HG03064 (cell line): ENCODE results near the gene GPER1.
A peak's percentile ranks its signal among the peaks of the same experiment; 100 is the strongest.

Source experiments
- ATAC-seq: cut with Tn5 transposase; IDR thresholded peaks from one replicate; pipeline ENCODE4 v1.9.1; 2021; ENCODE audit warnings: low read depth; ENCODE audit not compliant: unreplicated experiment

Gene GPER1

GRCh38 chr7:1053816-1054370, 34.0 kb upstream of the GPER1 start:
- ATAC-seq, result no peak

DNA sequence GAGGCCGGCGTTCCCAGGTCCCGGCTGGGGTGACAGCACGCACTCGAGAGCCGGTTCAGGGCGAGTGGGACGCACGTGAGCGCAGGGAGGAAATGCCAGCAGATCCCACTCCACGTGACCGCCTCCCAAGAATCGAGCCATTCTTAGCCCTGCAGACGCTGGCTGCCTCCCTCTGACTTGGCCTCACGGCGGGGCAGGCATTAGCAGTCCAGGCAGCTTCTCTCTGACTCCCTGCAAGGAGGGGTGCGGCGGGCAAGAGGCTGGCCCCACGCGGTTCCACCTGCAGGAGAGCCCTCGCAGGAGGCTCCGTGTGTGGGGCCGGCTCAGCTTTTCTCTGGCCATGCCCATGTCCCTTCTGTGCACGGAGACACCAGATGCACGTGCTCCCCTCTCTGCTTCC, 33.5 kb upstream of the GPER1 start:
- ATAC-seq, result no peak

- ATAC-seq, result no peak
These were observed 33.0 kb upstream of the GPER1 start for GRCh38 chr7:1054861-1055450.

- ATAC-seq, result no peak
These were observed 32.4 kb upstream of the GPER1 start for GRCh38 chr7:1055491-1055955.

- ATAC-seq, result no peak
These were observed 31.7 kb upstream of the GPER1 start for GRCh38 chr7:1055956-1056784.

DNA sequence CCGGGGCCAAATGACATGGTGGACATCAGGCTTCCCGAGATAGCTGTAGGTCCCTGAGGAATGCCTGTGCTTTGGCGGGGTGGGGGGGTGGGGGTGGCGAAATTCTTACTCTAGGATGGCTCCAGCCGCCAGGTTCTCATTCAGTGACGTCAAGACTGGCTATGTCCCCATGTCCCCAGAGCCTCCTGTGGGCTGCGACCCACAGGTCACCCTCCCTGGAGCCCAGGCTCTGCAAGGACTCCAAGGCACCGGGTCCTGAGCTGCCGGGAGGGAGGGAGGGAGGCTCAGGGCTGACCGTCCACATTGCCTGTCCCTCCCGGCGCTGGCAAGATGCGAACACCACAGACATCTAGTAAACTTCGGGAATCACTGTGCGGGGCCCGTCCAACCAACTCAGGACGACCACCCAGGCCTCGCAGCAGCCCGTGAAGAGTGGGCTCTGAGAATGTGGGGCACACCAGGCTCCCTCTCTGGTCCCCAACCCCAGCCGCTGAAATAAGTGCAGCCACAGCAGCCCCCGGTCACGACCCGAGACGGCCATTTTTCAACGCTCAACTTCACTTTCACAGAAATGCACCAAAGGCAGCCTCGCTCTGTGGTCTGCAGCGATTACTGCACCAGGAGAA, 31.0 kb upstream of the GPER1 start:
- no peak for ATAC-seq

DNA sequence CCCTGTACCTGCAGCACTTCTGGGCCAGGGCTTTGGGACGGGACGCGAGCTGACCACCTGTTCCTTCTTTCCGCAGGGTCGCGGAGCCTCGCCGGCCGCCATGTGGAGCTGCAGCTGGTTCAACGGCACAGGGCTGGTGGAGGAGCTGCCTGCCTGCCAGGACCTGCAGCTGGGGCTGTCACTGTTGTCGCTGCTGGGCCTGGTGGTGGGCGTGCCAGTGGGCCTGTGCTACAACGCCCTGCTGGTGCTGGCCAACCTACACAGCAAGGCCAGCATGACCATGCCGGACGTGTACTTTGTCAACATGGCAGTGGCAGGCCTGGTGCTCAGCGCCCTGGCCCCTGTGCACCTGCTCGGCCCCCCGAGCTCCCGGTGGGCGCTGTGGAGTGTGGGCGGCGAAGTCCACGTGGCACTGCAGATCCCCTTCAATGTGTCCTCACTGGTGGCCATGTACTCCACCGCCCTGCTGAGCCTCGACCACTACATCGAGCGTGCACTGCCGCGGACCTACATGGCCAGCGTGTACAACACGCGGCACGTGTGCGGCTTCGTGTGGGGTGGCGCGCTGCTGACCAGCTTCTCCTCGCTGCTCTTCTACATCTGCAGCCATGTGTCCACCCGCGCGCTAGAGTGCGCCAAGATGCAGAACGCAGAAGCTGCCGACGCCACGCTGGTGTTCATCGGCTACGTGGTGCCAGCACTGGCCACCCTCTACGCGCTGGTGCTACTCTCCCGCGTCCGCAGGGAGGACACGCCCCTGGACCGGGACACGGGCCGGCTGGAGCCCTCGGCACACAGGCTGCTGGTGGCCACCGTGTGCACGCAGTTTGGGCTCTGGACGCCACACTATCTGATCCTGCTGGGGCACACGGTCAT, 30.3 kb upstream of the GPER1 start:
- ATAC-seq, result no peak

DNA sequence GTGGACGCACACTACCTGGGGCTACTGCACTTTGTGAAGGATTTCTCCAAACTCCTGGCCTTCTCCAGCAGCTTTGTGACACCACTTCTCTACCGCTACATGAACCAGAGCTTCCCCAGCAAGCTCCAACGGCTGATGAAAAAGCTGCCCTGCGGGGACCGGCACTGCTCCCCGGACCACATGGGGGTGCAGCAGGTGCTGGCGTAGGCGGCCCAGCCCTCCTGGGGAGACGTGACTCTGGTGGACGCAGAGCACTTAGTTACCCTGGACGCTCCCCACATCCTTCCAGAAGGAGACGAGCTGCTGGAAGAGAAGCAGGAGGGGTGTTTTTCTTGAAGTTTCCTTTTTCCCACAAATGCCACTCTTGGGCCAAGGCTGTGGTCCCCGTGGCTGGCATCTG, 29.6 kb upstream of the GPER1 start:
- ATAC-seq, result no peak

DNA sequence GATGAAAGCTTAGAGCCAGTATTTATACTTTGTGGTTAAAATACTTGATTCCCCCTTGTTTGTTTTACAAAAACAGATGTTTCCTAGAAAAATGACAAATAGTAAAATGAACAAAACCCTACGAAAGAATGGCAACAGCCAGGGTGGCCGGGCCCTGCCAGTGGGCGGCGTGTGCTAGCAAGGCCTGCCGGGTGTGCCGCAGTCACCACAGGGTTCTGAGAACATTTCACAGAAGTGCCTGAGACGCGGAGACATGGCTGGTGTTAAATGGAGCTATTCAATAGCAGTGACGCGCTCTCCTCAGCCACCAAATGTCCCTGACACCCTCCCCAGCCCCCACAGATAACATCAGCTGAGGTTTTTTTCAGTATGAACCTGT, 29.1 kb upstream of the GPER1 start:
- ATAC-seq, result no peak

DNA sequence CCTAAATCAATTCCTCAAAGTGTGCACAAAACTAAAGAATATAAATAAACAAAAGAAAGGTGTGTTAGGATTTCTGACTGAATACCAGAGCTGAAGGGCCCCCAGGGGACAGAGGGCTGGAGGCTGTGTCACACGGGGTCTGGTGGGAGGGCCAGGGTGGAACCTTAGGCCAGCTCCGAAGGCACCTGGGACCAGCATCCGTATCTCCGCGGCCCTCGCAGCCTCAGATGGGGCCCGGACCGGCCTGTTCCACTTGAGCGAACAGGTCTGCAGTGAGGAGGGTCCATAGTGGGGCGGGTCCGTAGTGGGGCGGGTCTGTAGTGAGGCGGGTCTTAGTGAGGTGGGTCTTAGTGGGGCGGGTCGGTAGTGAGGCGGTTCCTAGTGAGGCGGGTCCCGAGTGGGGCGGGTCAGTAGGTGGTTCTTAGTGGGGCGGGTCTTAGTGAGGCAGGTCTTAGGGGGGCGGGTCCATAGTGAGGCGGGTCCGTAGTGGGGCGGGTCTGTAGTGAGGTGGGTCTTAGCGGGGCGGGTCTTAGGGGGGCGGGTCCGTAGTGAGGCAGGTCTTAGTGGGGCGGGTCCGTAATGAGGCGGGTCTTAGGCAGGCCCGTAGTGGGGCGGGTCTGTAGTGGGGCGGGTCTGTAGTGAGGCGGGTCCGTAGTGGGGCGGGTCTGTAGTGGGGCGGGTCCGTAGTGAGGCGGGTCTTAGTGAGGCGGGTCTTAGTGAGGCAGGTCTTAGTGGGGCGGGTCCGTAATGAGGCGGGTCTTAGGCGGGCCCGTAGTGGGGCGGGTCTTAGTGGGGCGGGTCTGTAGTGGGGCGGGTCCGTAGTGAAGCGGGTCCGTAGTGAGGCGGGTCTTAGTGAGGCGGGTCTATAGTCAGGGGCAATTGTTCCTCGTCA, 28.5 kb upstream of the GPER1 start:
- ATAC-seq, result no peak

DNA sequence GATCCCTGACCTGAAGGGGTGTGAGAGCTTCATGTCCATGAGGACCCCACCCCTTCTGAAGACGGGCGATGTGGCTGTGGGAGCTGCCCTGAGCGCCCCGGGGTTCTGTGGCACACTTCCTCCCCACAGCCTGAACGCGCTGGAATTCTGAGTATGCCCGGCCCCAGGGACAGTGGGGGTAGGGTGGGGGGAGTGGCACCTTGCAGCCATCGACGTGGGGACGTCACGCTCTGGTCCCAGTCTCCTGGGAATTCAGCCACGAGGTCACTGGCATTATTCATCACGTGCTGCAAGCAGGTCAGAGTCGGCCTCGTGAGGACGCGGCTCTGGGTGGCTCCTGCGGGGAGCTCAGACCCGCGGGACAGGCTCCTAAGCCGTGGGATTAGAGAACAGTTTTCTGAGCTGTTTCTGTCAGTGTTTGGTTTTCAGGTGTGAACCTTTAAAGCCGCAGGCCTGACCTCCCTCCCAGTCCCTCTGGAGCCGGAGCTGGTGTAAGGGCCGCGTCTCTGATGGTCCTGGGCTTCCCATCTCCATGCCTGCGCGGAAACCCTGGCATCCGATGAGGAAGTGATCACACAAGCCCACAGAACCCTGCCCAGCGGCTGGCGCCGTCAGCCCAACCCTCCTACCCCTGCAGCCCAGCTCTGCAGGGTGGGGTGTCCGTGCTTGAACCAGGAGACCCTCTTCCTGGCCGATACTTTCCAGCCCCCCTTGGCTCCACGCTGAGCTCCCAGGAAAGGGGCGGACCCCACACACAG, 27.4 kb upstream of the GPER1 start:
- no peak for ATAC-seq

GRCh38 chr7:1061180-1061579, 26.7 kb upstream of the GPER1 start:
- no peak for ATAC-seq

- ATAC-seq, result peak; percentile 52
These were observed 25.3 kb upstream of the GPER1 start for GRCh38 chr7:1062296-1063294.

DNA sequence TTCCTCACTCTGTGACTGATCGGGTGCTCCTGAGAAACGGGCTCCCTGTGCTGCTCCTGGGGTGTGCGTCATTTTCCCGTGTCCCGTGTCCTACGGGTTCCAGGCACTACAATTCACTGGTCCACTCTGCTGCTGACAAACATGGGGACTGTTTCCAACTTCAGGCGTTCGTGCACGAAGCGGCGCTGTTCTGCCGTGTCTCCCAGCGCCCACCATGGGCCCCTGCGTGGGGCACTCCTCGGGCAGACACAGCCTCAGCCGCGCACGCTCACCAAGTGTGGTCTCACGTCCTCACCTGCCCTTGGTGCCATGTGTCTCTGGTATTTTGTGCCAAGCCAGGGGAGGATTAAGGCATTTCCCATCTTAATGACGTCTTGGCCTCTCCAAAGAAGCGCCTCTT, 24.6 kb upstream of the GPER1 start:
- ATAC-seq, result no peak

- no peak for ATAC-seq
These were observed 23.3 kb upstream of the GPER1 start for GRCh38 chr7:1064581-1064980.

DNA sequence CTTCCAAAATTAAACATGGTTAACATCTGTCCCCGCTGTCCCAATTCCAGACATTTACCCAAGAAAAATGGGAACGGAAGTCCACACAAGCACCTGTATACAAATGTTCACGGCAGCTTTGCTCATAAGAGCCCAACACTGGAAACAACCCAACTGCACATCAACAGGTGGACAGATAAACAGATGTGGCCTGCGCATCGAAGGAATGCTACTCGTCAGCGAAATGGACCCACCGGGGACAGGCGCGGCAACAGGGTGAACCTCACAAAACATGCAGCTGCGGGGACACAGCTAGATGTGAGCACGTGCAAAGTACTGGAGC, 22.7 kb upstream of the GPER1 start:
- ATAC-seq, result no peak

GRCh38 chr7:1065585-1066241, 22.2 kb upstream of the GPER1 start:
- peak; percentile 46 for ATAC-seq
